NCI-H510A treated with DMSO at 0.1 percent for 48 hours (cell line): ENCODE measurements around the gene IGFLR1.
"Not testable (repeated sequence)": the region's sequence is repeated elsewhere in the genome, so short reads cannot be mapped to it uniquely, and the experiment has no call there.

Experiments used
- DNase-seq: peaks from one replicate; lab custom pipeline; 2025; lab: John Stamatoyannopoulos, UW

IGFLR1 gene

DNA sequence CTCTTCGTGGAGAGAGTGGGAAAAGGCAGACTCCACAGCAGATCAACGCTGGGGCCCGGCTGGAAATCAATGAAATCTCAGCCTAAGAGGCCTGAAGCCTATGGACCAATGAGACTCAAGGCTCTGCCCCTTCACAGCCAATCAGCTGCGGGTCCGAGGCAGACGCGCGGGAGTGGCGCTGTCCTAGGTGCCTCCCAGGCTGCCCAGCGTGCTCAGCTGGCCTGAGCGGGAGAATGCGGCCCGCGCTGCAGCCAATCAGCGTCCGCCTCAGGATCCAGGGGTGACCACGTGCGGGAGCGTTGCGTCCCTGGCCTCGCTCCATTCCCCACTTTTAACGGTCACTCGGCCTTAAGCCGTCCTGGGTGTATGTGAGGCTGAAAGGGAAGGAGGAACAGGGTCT lies 38.0 kb downstream of the IGFLR1 start, which contains the start of gene ZBTB32:
TSS of gene ZBTB32 (plus strand) at position 341 of the 400 bp plus-strand sequence. CDS start 10,069 bp downstream, outside the sequence.
- no peak for DNase-seq

DNA sequence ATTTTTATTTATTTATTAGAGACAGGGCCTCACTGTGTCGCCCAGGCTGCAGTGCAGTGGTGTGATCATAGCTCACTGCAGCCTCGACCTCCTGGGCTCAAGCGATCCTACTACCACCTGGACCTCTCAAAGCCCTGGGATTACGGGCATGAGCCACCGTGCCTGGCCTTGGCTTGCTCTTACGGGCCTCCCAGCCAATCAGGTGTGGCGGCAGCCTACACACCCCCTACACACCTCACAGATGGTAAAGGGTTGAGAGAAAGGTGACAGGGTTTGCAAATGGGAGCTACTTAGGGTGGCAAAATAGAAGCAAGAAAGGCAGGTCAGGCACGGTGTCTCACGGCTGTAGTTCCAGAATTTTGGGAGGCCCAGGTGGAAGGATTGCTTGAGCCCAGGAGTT lies 38.9 kb downstream of the IGFLR1 start:
- DNase-seq, result no peak

DNA sequence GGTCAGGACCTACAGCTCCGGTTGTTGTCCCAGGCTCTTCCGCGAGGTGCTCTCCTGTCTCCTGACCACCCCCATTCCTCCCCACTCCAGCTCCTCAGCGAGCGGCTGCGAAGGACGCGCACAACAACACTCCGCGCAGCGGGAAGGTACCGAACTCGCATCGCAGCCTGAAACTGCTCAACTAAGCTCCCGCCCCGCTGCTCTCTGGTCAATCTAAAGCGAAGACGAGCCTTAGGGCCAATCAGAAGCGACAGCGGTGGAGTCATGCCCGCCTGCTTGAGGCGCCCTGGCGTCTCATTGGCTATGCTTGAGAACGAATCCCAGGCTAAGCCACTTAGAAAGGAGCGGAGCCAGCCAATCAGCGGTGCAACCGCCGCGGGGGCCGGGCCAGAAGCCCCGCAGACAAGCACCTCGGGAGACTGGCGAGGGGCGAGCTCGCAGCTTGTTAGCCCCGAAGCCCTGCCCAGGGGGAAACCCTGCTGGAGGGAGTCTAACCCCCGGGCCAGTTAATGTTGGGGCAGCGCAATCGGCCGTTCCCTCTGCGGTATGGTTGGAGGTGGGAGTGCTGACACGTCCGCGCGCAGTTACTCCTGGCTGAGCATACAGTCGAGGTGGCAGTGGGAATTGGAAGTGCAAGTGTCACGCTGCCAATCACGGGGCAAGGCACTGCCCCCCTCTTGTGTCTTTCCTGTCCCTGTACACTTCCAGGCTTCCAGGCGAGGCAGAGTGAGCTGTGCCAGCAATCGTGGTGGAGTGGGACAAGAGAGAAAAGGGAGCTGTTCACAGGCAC lies 39.8 kb downstream of the IGFLR1 start:
- DNase-seq, result peak; percentile 96

- DNase-seq, result no peak
These were observed 45.4 kb downstream of the IGFLR1 start for GRCh38 chr19:35696835-35697234.

DNA sequence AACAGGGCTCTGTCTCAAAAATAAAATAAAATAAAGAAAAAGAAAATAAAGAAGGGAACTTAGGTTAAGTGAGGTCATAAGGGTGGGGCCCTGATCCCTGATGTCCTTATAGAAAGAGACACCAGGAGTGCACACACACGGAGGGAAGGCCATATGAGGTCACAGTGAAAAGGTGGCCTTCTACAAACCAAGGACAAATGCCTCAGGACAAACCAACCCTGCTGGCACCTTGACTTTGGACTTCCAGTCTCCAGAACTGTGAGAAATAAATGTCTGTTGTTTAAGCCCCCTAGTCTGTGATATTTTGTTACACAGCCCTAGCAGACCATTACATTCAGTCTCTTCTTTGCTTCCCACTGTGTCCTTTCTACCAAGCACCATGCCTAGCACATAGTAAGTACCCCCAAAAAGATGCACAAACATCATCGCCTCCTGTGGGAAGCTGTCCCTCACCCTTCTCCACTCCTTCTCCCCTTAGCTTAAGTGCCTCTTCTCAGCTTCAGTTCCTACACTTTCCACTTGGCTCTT lies 46.3 kb downstream of the IGFLR1 start:
- DNase-seq, result no peak

DNA sequence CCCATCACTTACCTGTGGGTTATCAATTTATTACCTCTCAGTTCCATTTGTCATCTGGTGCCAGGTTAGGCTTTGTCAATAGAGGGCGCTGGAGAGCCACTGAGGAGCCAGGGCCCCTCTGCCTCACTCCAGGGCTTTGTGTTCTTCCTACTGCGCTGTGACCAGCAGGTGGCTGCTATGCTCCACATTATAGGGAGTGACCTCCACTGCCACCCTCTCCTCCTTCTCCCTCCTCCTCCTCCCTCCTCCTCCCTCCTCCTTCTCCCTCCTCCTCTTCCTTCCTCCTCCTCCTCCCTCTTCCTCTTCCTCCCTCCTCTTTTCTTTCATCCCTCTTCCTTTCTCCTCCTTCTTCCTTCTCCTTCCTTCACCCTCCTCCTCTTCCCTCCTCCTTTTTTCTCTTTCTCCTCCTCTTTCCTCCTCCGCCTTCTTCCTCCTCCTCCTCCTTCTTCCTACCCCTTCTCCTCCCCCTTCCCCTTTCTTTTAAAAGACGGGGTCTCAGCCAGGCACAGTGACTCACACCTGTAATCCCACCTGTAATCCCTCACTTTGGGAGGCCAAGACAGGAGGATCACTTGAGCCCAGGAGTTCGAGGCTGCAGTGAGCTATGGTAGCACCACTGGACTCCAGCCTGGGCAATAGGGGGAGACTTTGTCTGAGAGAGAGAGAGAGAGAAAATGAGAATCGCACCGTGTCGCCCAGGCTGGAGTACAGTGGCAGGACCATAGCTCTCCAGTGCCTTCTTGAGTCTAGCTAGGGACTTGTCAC lies 48.2 kb downstream of the IGFLR1 start:
- peak; percentile 80 for DNase-seq

DNA sequence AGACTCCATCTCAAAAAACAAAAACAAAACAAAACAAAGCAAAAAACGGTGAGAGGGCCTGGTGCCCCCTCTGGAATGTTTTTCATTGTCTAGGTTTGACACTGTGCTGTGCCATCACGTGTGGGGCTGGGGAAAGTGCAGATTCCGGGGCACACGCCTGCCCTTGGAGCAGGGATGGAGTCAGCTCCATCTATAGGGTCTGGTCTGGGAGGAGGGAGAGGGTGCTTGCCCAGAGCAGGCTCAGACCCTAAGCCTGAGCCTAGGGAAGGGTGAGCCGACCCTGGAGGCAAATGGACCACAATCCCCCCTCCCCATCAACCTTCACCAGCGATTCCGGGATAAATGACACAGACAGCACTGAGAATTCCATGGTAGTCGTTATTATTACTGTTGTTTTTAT lies 48.8 kb downstream of the IGFLR1 start:
- no peak for DNase-seq

GRCh38 chr19:35692010-35692409 lies 50.2 kb downstream of the IGFLR1 start:
- no peak for DNase-seq

GRCh38 chr19:35691106-35691505 lies 51.1 kb downstream of the IGFLR1 start:
- not testable (repeated sequence) for DNase-seq

- DNase-seq, result no peak
These were observed 52.4 kb downstream of the IGFLR1 start for GRCh38 chr19:35689836-35690235.
